Renal pelvis (tissue), 4 donors: Measurements from ENCODE around the gene TSC22D3. TPM values are rescaled to one million over a fixed set of nuclear protein-coding genes. Genes with fewer than 3 reads are reported as not detected.
"Not testable (repeated sequence)": the region's sequence is repeated elsewhere in the genome, so short reads cannot be mapped to it uniquely, and the experiment has no call there.

Source experiments
- DNase-seq: peaks from one replicate; pipeline ENCODE4 v3.0.0-alpha.2; 2013
- polyA plus RNA-seq, 3 donors: library from polyadenylated mRNA; unstranded; fragments of 120-200 nt; gene quantifications; one replicate each; pipeline ENCODE4 v1.2.1, GENCODE V29; 2013; ENCODE audit not compliant: insufficient read length in 3 of 3

TSC22D3 gene
- polyA plus RNA-seq, 3 donors, result 122 to 126 (median 126) TPM

DNA sequence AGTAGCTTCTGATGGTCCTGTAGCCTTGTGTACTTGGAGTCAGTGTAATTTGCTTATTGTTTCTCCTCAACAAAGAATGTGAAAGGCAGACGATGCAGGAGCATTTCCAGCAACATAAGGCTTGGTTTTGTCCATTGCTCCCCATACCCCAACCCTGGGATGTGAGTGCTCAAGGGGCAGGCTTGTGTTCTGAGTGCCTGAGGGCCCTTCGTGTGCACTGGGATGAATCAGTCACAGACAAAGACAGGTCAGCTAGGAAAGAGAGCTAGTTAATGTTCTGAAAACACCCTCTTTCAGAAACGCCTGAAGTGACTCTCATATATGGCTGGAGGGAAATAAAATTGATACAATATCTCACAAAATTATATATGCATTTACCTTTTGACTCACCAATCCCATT lies 88.1 kb downstream of the TSC22D3 start:
- DNase-seq, result no peak

- DNase-seq, result peak; percentile 52
Observed at GRCh38 chrX:107686792-107687191, 88.8 kb downstream of the TSC22D3 start.

GRCh38 chrX:107686026-107686425 lies 89.6 kb downstream of the TSC22D3 start:
- no peak for DNase-seq

GRCh38 chrX:107685586-107685985 lies 90.0 kb downstream of the TSC22D3 start:
- not testable (repeated sequence) for DNase-seq

GRCh38 chrX:107684956-107685385 lies 90.6 kb downstream of the TSC22D3 start:
- DNase-seq, result no peak

GRCh38 chrX:107683931-107684330 lies 91.7 kb downstream of the TSC22D3 start:
- DNase-seq, result no peak

GRCh38 chrX:107683124-107683895 lies 92.3 kb downstream of the TSC22D3 start:
- DNase-seq, result no peak

GRCh38 chrX:107682256-107682655 lies 93.3 kb downstream of the TSC22D3 start:
- DNase-seq, result no peak

DNA sequence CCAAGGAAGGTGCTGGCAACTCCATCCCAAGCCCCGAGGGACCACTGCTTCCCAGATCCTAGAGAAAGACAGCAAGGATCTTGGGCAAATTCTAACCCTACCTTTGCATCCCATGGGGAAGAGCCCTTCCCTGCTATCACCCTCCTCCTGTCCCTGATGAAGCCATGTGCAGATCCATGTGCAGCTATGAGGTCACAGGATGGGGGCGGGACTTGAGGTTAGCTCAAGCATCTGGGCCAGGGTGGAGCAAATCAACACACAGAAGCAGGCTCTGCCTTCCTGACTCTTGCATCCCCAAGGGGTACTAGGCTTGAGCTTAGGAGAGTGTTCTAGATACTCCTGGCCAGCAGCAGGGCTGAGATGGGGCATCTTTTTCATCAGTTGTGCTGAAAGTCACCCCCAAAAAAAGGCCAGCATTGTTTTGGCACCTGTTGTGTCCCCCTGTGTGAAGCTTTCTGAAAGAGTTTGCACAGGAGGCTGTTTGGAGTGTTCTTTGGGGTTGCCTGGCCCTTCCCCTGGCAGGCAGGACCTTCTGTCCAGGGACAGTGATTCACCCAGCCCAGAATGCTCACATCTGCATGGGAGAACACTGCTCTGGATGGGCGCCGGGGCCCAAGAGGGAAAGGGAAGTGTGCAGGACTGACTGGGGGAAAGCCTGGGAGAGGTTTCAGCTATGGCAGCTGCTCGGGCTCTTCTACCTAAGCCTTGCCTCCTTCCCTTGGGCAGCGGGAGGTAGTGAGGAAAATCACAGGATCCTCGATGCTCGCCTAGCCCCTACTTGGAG lies 96.4 kb downstream of the TSC22D3 start:
- no peak for DNase-seq

GRCh38 chrX:107677909-107678308 lies 97.7 kb downstream of the TSC22D3 start:
- DNase-seq, result no peak

GRCh38 chrX:107677501-107677901 lies 98.1 kb downstream of the TSC22D3 start:
- DNase-seq, result no peak

DNA sequence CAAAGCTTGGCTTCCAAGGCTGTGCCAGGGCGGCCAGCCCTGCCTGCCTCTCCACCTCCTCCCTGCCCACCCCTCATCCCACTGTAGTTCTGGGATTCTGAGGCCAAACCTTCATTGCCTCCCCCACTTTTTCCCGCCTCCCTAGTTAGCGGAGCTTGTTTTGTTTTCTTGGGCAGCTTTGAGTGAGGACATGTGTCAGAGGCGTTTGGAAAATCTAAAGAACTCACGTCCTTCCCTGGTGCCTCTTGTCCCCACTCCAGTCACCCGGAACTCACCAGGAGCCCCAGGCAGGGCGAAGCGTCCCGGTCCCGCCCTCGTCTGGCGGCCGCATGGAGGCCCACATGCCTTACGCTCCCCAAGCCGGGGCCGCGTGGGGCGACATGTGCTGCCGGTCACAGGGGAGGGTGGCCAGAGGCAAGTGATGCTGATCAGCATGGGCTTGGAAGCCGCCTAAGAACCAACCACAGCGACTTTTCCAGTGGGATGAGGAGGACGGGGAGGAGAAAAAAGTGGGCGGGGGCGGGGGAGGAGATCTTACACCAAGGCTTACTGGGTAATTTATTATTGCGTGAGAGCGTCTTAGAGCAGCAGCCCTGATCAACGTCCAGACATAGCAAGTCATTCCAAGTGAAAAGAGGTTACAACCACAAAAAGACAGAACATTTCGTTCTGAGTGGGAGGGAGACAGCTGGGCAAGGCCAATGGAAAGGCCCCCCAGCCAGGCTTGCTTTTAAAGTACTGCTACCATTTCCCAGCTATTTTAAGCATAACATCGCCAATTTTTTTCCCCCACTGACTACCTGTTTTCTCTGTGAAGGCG lies 98.8 kb downstream of the TSC22D3 start:
- DNase-seq, result peak; percentile 64

DNA sequence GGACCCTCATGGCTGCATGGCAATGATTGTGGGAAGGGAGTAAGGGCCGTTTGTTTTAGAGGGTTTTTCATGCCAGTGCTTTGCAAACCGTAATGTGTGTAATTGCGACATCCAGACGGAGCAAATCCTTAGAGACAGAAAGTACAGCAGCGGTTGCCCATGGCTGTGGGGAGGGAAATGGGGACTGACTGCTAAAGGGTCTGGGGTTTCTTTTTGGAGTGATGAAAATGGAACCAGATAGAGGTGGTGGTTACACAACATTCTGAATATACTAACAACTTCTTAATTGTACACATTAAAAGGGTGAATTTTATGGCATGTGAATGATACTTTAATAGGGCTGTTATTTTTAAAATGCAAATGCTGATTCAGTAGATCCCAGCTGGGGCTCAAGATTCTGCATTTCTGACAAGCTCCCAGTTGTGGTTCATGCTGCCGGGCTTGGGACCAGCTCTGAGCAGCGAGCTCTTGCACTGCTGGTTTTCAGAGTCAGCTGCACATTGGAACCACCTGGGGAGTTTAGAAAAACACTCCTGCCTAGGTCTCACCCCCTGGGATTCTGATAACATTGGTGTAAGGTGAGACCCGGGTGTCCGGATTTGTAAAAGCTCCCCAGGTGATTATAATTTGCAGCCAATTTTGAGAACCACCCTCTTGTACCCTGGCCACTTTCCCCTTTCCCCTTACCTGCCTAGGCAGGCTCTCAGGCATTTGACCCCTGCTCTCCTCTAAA lies 99.6 kb downstream of the TSC22D3 start:
- DNase-seq, result no peak

DNA sequence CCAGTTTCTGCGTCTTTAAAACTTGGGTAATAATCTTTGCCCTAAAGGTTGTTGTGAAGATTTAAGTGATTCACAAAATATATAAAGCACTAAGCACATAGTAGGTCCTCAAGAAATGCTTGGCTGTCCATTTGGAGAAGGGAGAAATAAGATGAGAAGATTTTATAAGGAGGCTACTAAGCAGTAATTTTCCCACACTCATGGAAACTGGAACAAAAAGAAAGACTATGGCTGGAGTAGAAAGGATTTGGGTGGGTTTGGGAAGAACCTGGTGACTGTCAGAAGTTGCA lies 100.3 kb downstream of the TSC22D3 start:
- no peak for DNase-seq

- no peak for DNase-seq
Observed at GRCh38 chrX:107674480-107675364, 100.9 kb downstream of the TSC22D3 start.

GRCh38 chrX:107673933-107674479 lies 101.6 kb downstream of the TSC22D3 start:
- no peak for DNase-seq

- DNase-seq, result no peak
Observed at GRCh38 chrX:107673431-107673830, 102.2 kb downstream of the TSC22D3 start.

DNA sequence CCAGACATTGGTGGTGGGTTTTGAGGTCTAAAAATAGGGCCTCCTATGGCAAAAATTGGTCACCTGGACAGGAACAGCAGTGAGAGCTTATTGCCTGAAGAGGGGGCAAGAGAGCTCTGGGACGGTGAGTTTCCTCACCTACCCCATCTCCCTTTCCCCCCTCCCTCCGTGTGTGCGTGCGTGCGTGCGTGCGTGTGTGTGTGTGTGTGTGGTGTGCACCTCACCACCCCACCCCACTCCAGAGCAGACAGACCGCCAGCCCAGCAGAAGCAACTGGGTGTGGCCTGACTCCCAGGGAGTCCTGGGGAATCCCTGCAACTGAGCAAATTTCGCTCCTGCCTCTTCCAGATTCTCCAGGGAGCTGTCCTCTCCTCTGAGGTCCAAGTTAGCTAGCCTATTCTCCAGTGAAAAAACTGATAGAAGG lies 102.6 kb downstream of the TSC22D3 start:
- DNase-seq, result no peak

GRCh38 chrX:107671256-107671655 lies 104.3 kb downstream of the TSC22D3 start:
- not testable (repeated sequence) for DNase-seq

DNA sequence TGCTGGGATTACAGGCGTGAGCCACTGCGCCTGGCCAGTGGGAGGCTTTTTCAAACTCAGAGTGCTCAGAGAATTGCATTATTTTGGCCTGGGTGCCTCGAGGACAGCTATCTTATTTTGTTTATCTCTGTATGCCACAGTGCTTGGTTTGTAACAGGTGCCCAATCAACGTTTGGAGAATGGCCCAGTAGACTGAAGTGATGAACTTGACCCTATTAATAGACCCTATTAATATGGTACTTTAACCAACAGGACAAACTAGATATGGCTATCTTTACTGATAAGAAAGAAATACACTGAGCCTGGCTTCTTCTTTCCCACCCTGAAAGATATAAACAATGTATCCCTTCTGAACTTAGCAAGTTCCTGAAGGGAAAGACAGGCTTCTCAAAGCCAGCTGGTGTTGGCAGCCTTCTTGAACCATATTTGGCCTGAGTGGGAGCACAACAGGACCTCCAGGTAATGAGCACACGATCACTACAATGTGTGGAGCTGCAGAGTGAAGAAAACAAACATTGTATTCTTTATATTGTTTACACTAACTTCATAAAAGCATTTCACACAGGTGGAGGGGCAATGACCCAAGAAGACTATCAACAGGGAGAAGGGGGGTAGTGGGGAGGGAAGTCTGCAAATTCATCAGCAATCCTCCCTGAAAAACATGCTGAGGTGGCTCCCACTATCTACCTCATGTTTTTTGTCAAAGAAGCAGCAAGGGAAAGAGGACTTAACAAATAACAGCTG lies 105.5 kb downstream of the TSC22D3 start:
- DNase-seq, result no peak
